H9 (cell line): ENCODE results near the gene TSPEAR. TPM values are rescaled to one million over a fixed set of nuclear protein-coding genes. Genes with fewer than 3 reads are reported as not detected.

Source experiments
- DNase-seq: peaks from one replicate; pipeline ENCODE4 v3.0.0-alpha.2; 2017
- H2AFZ ChIP-seq: one replicate; pipeline ENCODE4 v1.6.1; 2013; ENCODE audit warnings: mild to moderate bottlenecking, low read length, control low read depth, moderate library complexity
- H2AK5ac ChIP-seq: 2 replicates; pipeline ENCODE4 v1.6.1; 2013; ENCODE audit warnings: low read length, control low read depth, mixed read lengths; ENCODE audit not compliant: insufficient read length
- H2BK120ac ChIP-seq: one replicate; pipeline ENCODE4 v1.6.1; 2013; ENCODE audit warnings: low read depth, mild to moderate bottlenecking, low read length, control low read depth, inconsistent platforms; ENCODE audit not compliant: poor library complexity, severe bottlenecking
- H2BK12ac ChIP-seq: 2 replicates; pipeline ENCODE4 v1.6.1; 2013; ENCODE audit warnings: low read length, control low read depth, mixed read lengths, low read depth; ENCODE audit not compliant: insufficient read length
- H2BK15ac ChIP-seq: 2 replicates; pipeline ENCODE4 v1.6.1; 2013; ENCODE audit warnings: low read depth, low read length, control low read depth
- H2BK20ac ChIP-seq: one replicate; pipeline ENCODE4 v1.6.1; 2013; ENCODE audit warnings: low read depth, mild to moderate bottlenecking, low read length, control low read depth, inconsistent platforms; ENCODE audit not compliant: poor library complexity, severe bottlenecking
- H2BK5ac ChIP-seq: 2 replicates; pipeline ENCODE4 v1.6.1; 2013; ENCODE audit warnings: low read length, control low read depth, mixed read lengths; ENCODE audit not compliant: insufficient read length
- H3K14ac ChIP-seq: 2 replicates; pipeline ENCODE4 v1.6.1; 2013; ENCODE audit warnings: low read length, control low read depth; ENCODE audit not compliant: insufficient read depth
- H3K18ac ChIP-seq: 2 replicates; pipeline ENCODE4 v1.6.1; 2013; ENCODE audit warnings: low read depth, mild to moderate bottlenecking, mixed read lengths, low read length, control low read depth; ENCODE audit not compliant: insufficient read length
- H3K23ac ChIP-seq: 2 replicates; pipeline ENCODE4 v1.6.1; 2013; ENCODE audit warnings: low read length, control low read depth, mixed read lengths, low read depth; ENCODE audit not compliant: insufficient read length
- H3K23me2 ChIP-seq: 2 replicates; pipeline ENCODE4 v1.6.1; 2013; ENCODE audit warnings: low read depth, mild to moderate bottlenecking, mixed read lengths, low read length, control low read depth; ENCODE audit not compliant: insufficient read length, poor library complexity, severe bottlenecking
- H3K27ac ChIP-seq: 2 replicates; pipeline ENCODE4 v1.5.1; 2013; ENCODE audit warnings: low read length, control low read depth, mixed read lengths, low read depth; ENCODE audit not compliant: insufficient read length
- H3K27me3 ChIP-seq: 2 replicates; pipeline ENCODE4 v1.6.1; 2013; ENCODE audit warnings: low read length, control low read depth, inconsistent platforms; ENCODE audit not compliant: insufficient read depth
- H3K4ac ChIP-seq: 2 replicates; pipeline ENCODE4 v1.6.1; 2013; ENCODE audit warnings: low read depth, mild to moderate bottlenecking, control low read depth, inconsistent platforms, low read length, moderate library complexity
- H3K4me1 ChIP-seq: 2 replicates; pipeline ENCODE4 v1.6.1; 2013; ENCODE audit warnings: low read length, control low read depth, inconsistent platforms; ENCODE audit not compliant: insufficient read depth
- H3K4me2 ChIP-seq: 2 replicates; pipeline ENCODE4 v1.6.1; 2013; ENCODE audit warnings: low read length, control low read depth, mixed read lengths; ENCODE audit not compliant: insufficient read length, insufficient read depth
- H3K56ac ChIP-seq: 2 replicates; pipeline ENCODE4 v1.6.1; 2013; ENCODE audit warnings: low read depth, mild to moderate bottlenecking, mixed read lengths, low read length, control low read depth; ENCODE audit not compliant: insufficient read length
- H3K79me1 ChIP-seq: 2 replicates; pipeline ENCODE4 v1.6.1; 2013; ENCODE audit warnings: low read depth, mild to moderate bottlenecking, moderate library complexity, low read length, control low read depth, inconsistent platforms; ENCODE audit not compliant: insufficient read depth, poor library complexity, severe bottlenecking
- H3K79me2 ChIP-seq: 2 replicates; pipeline ENCODE4 v1.6.1; 2013; ENCODE audit warnings: low read length, control low read depth, inconsistent platforms; ENCODE audit not compliant: insufficient read depth
- H3K9ac ChIP-seq: 2 replicates; pipeline ENCODE4 v1.6.1; 2013; ENCODE audit warnings: low read length, control low read depth, mixed read lengths; ENCODE audit not compliant: insufficient read length; ENCODE audit errors: extremely low read depth
- H3K9me3 ChIP-seq: one replicate; pipeline ENCODE4 v1.6.1; 2013; ENCODE audit warnings: low read depth, low read length, inconsistent platforms; ENCODE audit not compliant: control insufficient read depth
- H3T11ph ChIP-seq: one replicate; pipeline ENCODE4 v1.6.1; 2013; ENCODE audit warnings: mild to moderate bottlenecking, low read length, control low read depth, inconsistent platforms
- H4K20me1 ChIP-seq: one replicate; pipeline ENCODE4 v1.6.1; 2013; ENCODE audit not compliant: control insufficient read depth, insufficient read length, insufficient read depth
- H4K5ac ChIP-seq: 2 replicates; pipeline ENCODE4 v1.6.1; 2013; ENCODE audit warnings: low read depth, mild to moderate bottlenecking, mixed read lengths, low read length, control low read depth; ENCODE audit not compliant: insufficient read length
- H4K8ac ChIP-seq: replicated peaks from 2 replicates; pipeline ENCODE4 v1.6.1; 2013; ENCODE audit warnings: low read length, control low read depth, mixed read lengths, low read depth; ENCODE audit not compliant: insufficient read length
- H4K91ac ChIP-seq: 2 replicates; pipeline ENCODE4 v1.6.1; 2013; ENCODE audit warnings: low read depth, mild to moderate bottlenecking, moderate library complexity, mixed read lengths, low read length, control low read depth; ENCODE audit not compliant: insufficient read length
- H3K27ac Mint-ChIP-seq, 3 experiments: 2 replicates in 2 of 3; 3 replicates in 1 of 3; pipeline ENCODE4 v1.8.0; 2020 to 2021; ENCODE audit warnings: mixed read lengths in 3 of 3, mild to moderate bottlenecking in 1 of 3, moderate library complexity in 1 of 3
- H3K27me3 Mint-ChIP-seq: 2 replicates; pipeline ENCODE4 v1.8.0; 2021; ENCODE audit warnings: low read depth, mild to moderate bottlenecking, moderate library complexity, mixed read lengths
- H3K36me3 Mint-ChIP-seq, 3 experiments: 2 replicates in 2 of 3; 3 replicates in 1 of 3; pipeline ENCODE4 v1.8.0; 2020 to 2021; ENCODE audit warnings: low read depth in 3 of 3, mixed read lengths in 3 of 3; ENCODE audit not compliant: insufficient read depth in 1 of 3
- H3K4me1 Mint-ChIP-seq, 2 experiments: 2 replicates each; pipeline ENCODE4 v1.8.0; 2020; ENCODE audit warnings: mixed read lengths in 2 of 2
- H3K4me3 Mint-ChIP-seq, 2 experiments: 2 replicates in 1 of 2; 3 replicates in 1 of 2; pipeline ENCODE4 v1.8.0; 2020 to 2021; ENCODE audit warnings: mild to moderate bottlenecking in 2 of 2, mixed read lengths in 2 of 2, moderate library complexity in 1 of 2
- H3K9me3 Mint-ChIP-seq, 2 experiments: 2 replicates in 1 of 2; 3 replicates in 1 of 2; pipeline ENCODE4 v1.8.0; 2020; ENCODE audit warnings: mild to moderate bottlenecking in 2 of 2, mixed read lengths in 2 of 2, moderate library complexity in 1 of 2
- WGBS: extraction: QIAGEN DNeasy Blood & Tissue Kit; methylation state at CpG from one replicate; pipeline ENCODE4 v1.1.7; 2013; ENCODE audit warnings: missing lambda C conversion rate, low lambda C conversion rate, mixed read lengths; ENCODE audit not compliant: insufficient read length; ENCODE audit errors: extremely low coverage; 5-methylcytosine and 5-hydroxymethylcytosine counted together
- total RNA-seq: library from RNA; stranded (reverse); gene quantifications from 2 replicates; pipeline ENCODE4 v1.2.1, GENCODE V29; 2021
- TF ChIP-seq, protein P1 (sequence below): fragments of 200-600 bp; sonication (generic); conservative IDR thresholded peaks from 3 replicates; pipeline ENCODE4 v1.8.0; 2021; ENCODE audit warnings: antibody characterized with exemption, mild to moderate bottlenecking

The TSPEAR gene
- total RNA-seq, 1 experiment from 2014 or later: 1.3 TPM

- peaks cover 5 to 9% of the 10 kb centered on the region in 2 experiments; a peak in 4 of 5 replicates for H3K9me3 Mint-ChIP-seq
- DNase-seq: no peak
- Histone ChIP-seq H3K56ac (no peak overlapping the region), H3K27ac (no peak overlapping the region), H2BK5ac (no peak overlapping the region), H3K27me3 (no peaks in the 10 kb centered on the region), H3K18ac (no peak overlapping the region), H2BK120ac (no peak overlapping the region), H3K9me3 (no peaks in the 10 kb centered on the region), H3K23me2 (no peaks in the 10 kb centered on the region), H2AK5ac (no peak overlapping the region), H2AFZ (no peak overlapping the region), H3K79me1 (no peaks in the 10 kb centered on the region), H4K8ac (no peak overlapping the region), H3K79me2 (no peaks in the 10 kb centered on the region), H3K4ac (no peak overlapping the region), H3K23ac (no peak overlapping the region), H4K5ac (no peak overlapping the region), H4K20me1 (peaks cover 4% of the 10 kb centered on the region), H3K4me2 (no peak overlapping the region), H4K91ac (no peak overlapping the region), H3K9ac (no peak overlapping the region), H3K14ac (no peak overlapping the region), H2BK20ac (no peak overlapping the region), H2BK15ac (no peak overlapping the region), H3K4me1 (no peaks in the 10 kb centered on the region), H3T11ph (no peak overlapping the region), H2BK12ac (no peak overlapping the region)
- no peak overlapping the region for H3K4me3 Mint-ChIP-seq
- TF ChIP-seq, protein P1, sequence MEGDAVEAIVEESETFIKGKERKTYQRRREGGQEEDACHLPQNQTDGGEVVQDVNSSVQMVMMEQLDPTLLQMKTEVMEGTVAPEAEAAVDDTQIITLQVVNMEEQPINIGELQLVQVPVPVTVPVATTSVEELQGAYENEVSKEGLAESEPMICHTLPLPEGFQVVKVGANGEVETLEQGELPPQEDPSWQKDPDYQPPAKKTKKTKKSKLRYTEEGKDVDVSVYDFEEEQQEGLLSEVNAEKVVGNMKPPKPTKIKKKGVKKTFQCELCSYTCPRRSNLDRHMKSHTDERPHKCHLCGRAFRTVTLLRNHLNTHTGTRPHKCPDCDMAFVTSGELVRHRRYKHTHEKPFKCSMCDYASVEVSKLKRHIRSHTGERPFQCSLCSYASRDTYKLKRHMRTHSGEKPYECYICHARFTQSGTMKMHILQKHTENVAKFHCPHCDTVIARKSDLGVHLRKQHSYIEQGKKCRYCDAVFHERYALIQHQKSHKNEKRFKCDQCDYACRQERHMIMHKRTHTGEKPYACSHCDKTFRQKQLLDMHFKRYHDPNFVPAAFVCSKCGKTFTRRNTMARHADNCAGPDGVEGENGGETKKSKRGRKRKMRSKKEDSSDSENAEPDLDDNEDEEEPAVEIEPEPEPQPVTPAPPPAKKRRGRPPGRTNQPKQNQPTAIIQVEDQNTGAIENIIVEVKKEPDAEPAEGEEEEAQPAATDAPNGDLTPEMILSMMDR: no peak
- peaks cover 14% of the 10 kb centered on the region in 2 experiments for H3K4me1 Mint-ChIP-seq
- H3K27me3 Mint-ChIP-seq: peaks cover 8% of the 10 kb centered on the region
- no CpG with 5 or more reads among the region's 17 CpGs for WGBS
- no peaks in the 10 kb centered on the region; a peak in 1 of 7 replicates for H3K36me3 Mint-ChIP-seq
- H3K27ac Mint-ChIP-seq: no peak overlapping the region
Observed at GRCh38 chr21:44475266-44475845, 236.0 kb downstream of the TSPEAR start.
